SKM-1 (cell line): ENCODE data around the gene TBX21.
"Not testable (repeated sequence)": the region's sequence is repeated elsewhere in the genome, so short reads cannot be mapped to it uniquely, and the experiment has no call there.

ENCODE experiments used
- DNase-seq: peaks from one replicate; lab custom pipeline; 2025; ENCODE audit not compliant: unreplicated experiment; lab: John Stamatoyannopoulos, UW

The TBX21 gene

DNA sequence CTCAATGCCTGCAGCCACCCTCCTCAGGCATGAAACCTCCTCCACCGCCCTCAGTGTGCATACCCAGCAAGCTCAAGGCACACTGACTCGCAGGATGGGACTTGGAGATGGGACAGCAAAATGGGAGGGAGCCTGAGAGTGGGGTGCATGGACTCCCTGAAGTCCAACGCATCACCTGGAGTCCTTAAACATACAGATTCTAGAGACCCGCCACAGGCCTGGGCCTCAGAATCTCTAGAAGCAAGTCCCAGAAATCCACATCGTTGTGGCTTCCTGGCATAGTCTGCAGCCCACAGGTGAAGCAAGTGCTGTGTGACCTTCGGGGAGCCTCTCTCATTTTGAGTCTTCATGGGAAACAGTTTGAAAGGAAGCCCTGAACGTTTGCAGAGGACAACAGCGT is 3.6 kb upstream of the TBX21 start:
- DNase-seq = no peak

DNA sequence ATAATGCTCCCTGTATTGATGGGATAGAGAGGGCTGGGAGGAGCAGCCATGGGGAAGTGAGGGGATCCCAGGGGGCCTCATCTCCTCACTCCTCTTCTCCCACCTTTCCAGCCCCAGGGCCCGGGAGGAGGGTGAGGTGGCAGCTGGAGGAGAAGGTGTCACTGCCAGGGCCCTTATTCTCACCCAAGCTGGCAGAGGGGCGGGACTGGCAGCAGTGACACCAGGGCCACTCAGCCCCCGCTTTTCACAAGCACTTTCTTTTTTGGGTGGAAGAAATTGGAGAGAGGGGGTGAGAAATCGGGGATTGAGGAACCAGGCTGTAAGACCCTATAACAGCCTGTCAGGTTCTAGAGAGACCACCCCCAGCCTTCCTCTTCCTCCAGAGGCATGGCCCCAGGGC is 2.4 kb upstream of the TBX21 start:
- no peak for DNase-seq

GRCh38 chr17:47731396-47731795 is 1.6 kb upstream of the TBX21 start:
- no peak for DNase-seq

- no peak for DNase-seq
Measured at GRCh38 chr17:47732399-47733046, 513 bp upstream of the TBX21 start.

DNA sequence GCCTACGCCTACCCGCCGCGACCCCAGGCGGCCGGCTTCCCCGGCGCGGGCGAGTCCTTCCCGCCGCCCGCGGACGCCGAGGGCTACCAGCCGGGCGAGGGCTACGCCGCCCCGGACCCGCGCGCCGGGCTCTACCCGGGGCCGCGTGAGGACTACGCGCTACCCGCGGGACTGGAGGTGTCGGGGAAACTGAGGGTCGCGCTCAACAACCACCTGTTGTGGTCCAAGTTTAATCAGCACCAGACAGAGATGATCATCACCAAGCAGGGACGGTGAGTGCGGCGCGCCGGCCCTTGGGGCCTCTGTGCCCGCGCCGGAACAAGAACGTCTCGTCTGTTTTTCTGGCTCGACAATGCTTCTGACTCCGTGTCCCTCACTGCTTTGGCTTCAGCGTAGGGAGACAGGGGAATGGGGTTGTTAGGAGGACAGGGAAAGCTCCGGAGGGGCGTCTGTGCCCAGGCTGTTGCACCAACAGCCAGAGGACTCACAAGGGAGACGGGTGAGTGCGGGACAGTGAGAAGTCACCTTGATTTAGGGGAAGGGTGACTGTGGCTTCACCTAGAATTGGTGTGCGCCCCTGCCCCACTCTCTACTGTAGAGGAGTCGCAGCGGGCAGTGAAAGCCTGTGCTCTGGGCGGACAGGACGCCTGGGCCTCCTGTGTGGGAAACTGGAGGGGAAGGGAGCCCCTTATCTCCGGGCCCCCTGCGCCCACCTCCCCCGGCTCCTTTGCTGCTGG is 806 bp downstream of the TBX21 start:
- no peak for DNase-seq

- DNase-seq = no peak
Measured at GRCh38 chr17:47735139-47735464, 2.1 kb downstream of the TBX21 start.

GRCh38 chr17:47735536-47736011 is 2.5 kb downstream of the TBX21 start:
- no peak for DNase-seq

DNA sequence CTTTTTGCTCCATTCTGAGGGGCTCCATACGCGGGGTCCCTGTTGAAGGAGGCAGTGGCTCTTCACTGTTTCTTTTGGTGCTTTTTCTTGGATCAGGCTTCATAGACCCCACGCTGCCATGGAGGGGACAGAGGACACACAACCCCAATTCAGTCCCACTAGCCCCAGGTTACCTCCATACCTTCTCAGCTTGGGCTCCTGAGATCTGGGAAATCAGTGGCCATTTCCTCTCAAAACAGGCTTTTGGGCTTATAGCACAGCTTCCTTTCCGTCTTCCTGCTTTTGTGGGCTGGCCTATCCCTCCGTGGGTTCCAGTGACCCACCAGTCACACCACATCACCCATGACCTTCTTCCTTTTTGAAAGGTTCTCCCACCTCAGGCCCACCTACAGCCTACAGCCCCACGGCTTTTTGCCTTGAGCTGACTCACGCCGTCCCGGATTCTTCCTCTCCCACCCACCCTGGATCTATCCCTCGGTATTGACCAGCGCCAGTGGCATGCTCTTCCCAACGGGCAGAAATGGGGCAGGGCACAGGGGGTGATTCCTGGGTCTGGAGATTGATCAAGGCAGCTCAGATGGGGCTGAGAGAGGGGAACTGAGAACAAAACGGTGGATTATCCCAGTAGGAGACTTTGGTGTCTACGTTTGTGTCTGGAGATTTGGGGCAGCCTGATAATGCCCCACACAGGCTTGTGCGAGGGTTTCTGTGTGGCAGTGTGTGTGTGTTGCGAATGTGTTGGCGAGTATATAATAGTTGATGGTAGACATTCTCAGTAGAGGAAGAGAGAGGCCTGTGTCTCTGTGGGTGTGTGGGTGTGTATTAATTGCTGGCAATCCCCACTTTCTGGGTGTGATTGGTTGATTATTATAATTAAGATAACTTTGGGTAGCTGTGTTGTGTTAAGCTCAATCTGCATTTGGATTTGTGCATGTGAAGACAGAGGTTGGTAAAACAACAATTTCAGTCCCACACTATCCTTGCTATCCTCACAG is 3.8 kb downstream of the TBX21 start:
- DNase-seq = no peak

- DNase-seq = no peak
Measured at GRCh38 chr17:47738178-47738577, 5.1 kb downstream of the TBX21 start.

GRCh38 chr17:47739150-47739549 is 6.1 kb downstream of the TBX21 start:
- DNase-seq = no peak

GRCh38 chr17:47739945-47740344 is 6.9 kb downstream of the TBX21 start:
- not testable (repeated sequence) for DNase-seq

DNA sequence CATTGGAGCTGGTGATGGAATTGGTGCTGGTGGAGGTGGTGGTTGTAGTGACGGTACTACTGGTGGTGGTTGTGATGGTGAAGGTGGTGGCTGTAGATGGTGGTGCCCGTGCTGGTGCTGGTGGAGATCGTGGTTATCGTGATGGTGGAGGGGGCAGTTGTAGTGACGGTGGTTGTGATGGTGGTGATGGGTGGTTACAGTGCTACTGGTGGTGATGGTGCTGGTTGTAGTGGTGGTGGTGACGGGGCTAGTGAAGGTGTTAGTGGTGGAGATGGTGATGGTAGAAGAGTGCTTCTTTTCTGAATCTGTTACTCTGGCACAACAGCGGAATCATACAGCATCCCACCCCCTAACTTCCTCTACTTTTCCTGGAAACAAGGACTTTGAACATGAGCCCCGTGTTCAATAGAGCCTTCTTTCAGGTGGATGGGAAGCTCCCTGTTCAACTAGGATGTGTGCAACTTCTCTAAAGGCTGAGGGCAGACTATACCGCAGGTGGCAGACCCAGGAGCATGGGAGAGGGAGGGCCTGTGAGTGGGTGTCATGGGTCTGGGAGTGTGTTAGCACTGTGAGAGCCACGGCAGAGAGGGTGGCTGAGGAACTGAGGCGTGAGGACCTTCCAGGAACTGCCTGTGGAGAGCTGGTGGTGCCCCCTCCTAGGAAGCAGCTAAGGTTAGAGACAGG is 8.2 kb downstream of the TBX21 start:
- no peak for DNase-seq

GRCh38 chr17:47741793-47742145 is 8.7 kb downstream of the TBX21 start:
- DNase-seq = no peak

- no peak for DNase-seq
Measured at GRCh38 chr17:47742319-47743181, 9.5 kb downstream of the TBX21 start.

GRCh38 chr17:47744168-47745036 is 11.4 kb downstream of the TBX21 start:
- DNase-seq = no peak

GRCh38 chr17:47745037-47745380 is 12.0 kb downstream of the TBX21 start:
- no peak for DNase-seq

DNA sequence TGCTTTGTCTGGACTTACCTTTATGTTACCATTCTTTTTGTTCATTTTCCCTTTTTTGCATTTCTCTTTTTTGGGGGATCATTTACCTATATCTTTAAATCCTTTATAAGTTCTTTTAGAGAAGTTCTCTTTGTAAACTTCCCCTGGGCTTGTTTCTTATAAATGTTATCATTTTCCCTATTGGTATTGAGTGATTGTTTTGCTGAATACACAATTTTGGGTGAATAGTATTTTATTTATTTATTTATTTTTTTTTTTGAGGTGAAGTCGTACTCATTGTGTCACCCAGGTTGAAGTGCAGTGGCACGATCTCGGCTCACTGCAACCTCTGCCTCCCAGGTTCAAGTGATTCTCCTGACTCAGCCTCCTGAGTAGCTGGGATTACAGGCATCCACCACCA is 18.4 kb downstream of the TBX21 start:
- DNase-seq = no peak

DNA sequence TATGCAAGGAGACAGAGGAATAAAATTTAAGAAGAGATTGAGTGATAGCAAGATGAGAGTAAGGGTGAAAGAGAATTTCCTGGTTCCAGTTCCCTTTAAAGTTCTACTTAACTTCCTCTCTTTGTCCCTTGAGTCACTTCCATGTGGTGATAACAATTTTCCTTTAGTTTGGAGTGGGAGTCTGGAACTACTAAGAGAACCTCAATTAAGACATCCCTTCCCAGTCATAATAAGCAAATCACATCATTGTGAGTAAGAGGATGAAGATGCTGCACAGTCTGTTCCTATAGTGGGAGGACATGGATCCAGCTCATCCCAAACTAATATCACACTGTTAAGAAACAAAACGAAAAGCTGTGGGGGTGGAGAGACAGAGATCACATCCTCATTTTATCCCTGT is 24.4 kb downstream of the TBX21 start:
- DNase-seq = no peak

- no peak for DNase-seq
Measured at GRCh38 chr17:47760409-47761140, 27.5 kb downstream of the TBX21 start.
